HEK293 (cell line): ENCODE measurements around the gene S100P.

Experiments
- CTCF ChIA-PET: fragments of 350-600 bp; formaldehyde crosslinking; extraction: SDS; loops from one replicate; lab custom pipeline; 2021; ENCODE audit warnings: antibody characterized with exemption; lab: Yijun Ruan, JAX
- POLR2A ChIA-PET: fragments of 300-600 bp; formaldehyde crosslinking; extraction: SDS; loops from one replicate; lab custom pipeline; 2020; ENCODE audit warnings: antibody characterized with exemption, inconsistent platforms; lab: Yijun Ruan, JAX
- H3K27ac ChIP-seq: fragments of 200-500 bp; sonication (Bioruptor generic); 2 replicates; pipeline ENCODE4 v1.5.1; 2014; ENCODE audit warnings: low read depth, low read length, control low read depth, inconsistent platforms; ENCODE audit errors: extremely low read depth
- H3K36me3 ChIP-seq, 2 experiments: fragments of 200-500 bp in 1 of 2; sonication (Bioruptor generic) in 1 of 2; 1 replicate in 1 of 2; 2 replicates in 1 of 2; pipeline ENCODE4 v1.5.1; 2014 to 2017; ENCODE audit warnings: inconsistent platforms in 2 of 2, low read length in 2 of 2; ENCODE audit not compliant: control insufficient read depth in 2 of 2, insufficient read depth in 1 of 2
- H3K4me1 ChIP-seq: fragments of 200-500 bp; sonication (Bioruptor generic); 2 replicates; pipeline ENCODE4 v1.5.1; 2014; ENCODE audit warnings: mild to moderate bottlenecking, low read length, inconsistent platforms; ENCODE audit not compliant: control insufficient read depth, insufficient read depth
- H3K4me3 ChIP-seq: 2 replicates; pipeline ENCODE4 v1.5.1; 2011; ENCODE audit warnings: low read depth, mild to moderate bottlenecking, control low read depth, low read length, moderate library complexity
- H3K9me3 ChIP-seq: fragments of 200-500 bp; sonication (Bioruptor generic); 2 replicates; pipeline ENCODE4 v1.5.1; 2014; ENCODE audit warnings: low read depth, low read length, inconsistent platforms; ENCODE audit not compliant: control insufficient read depth, insufficient read depth
- GLI2 ChIP-seq: fragments of 450-650 bp; formaldehyde crosslinking; IDR thresholded peaks from 2 replicates; pipeline ENCODE4; 2017; ENCODE audit warnings: missing biosample characterization, missing genetic modification characterization, low read depth, borderline replicate concordance
- KLF10 ChIP-seq: fragments of 450-650 bp; IDR thresholded peaks from 2 replicates; pipeline ENCODE4 v1.5.1; 2018; ENCODE audit warnings: missing biosample characterization, mild to moderate bottlenecking, missing genetic modification characterization
- ZBTB8A ChIP-seq: fragments of 450-650 bp; formaldehyde crosslinking; IDR thresholded peaks from 2 replicates; pipeline ENCODE4 v1.5.1; 2016; ENCODE audit warnings: missing biosample characterization, missing genetic modification characterization
- ZFP41 ChIP-seq: fragments of 450-650 bp; formaldehyde crosslinking; IDR thresholded peaks from 2 replicates; pipeline ENCODE4 v1.5.1; 2016; ENCODE audit warnings: missing biosample characterization, missing genetic modification characterization, borderline replicate concordance
- ZNF155 ChIP-seq: fragments of 450-650 bp; formaldehyde crosslinking; IDR thresholded peaks from 2 replicates; pipeline ENCODE4 v1.5.1; 2016; ENCODE audit warnings: missing biosample characterization, missing genetic modification characterization
- ZNF174 ChIP-seq: fragments of 450-650 bp; formaldehyde crosslinking; IDR thresholded peaks from 2 replicates; pipeline ENCODE4 v1.5.0; 2017; ENCODE audit warnings: missing biosample characterization, mild to moderate bottlenecking, missing genetic modification characterization
- ZNF214 ChIP-seq: fragments of 450-650 bp; formaldehyde crosslinking; IDR thresholded peaks from 2 replicates; pipeline ENCODE4 v1.5.1; 2017; ENCODE audit warnings: missing biosample characterization, mild to moderate bottlenecking, missing genetic modification characterization, borderline replicate concordance
- ZNF324 ChIP-seq: fragments of 450-650 bp; formaldehyde crosslinking; IDR thresholded peaks from 2 replicates; pipeline ENCODE4 v1.5.1; 2016; ENCODE audit warnings: missing biosample characterization, missing genetic modification characterization
- ZNF354C ChIP-seq: fragments of 450-650 bp; formaldehyde crosslinking; IDR thresholded peaks from 2 replicates; pipeline ENCODE4 v1.5.1; 2016; ENCODE audit warnings: missing biosample characterization, missing genetic modification characterization, low read depth, borderline replicate concordance
- ZNF514 ChIP-seq: fragments of 450-650 bp; formaldehyde crosslinking; IDR thresholded peaks from 2 replicates; pipeline ENCODE4 v1.5.1; 2016; ENCODE audit warnings: missing biosample characterization, missing genetic modification characterization
- ZNF549 ChIP-seq: fragments of 450-650 bp; IDR thresholded peaks from 2 replicates; pipeline ENCODE4 v1.5.1; 2018; ENCODE audit warnings: missing biosample characterization, missing genetic modification characterization, mild to moderate bottlenecking, inconsistent platforms, moderate library complexity
- ZNF580 ChIP-seq: fragments of 450-650 bp; formaldehyde crosslinking; IDR thresholded peaks from 2 replicates; pipeline ENCODE4 v1.5.1; 2016; ENCODE audit warnings: missing biosample characterization, missing genetic modification characterization
- ZNF623 ChIP-seq: fragments of 450-650 bp; formaldehyde crosslinking; IDR thresholded peaks from 2 replicates; pipeline ENCODE4 v1.5.1; 2016; ENCODE audit warnings: missing biosample characterization, missing genetic modification characterization
- ZNF677 ChIP-seq: fragments of 450-650 bp; IDR thresholded peaks from 2 replicates; pipeline ENCODE4 v1.5.0; 2018; ENCODE audit warnings: missing biosample characterization, mild to moderate bottlenecking, missing genetic modification characterization, moderate library complexity

Gene S100P

GRCh38 chr4:6732441-6733357 is 39.0 kb downstream of the S100P start:
- H3K36me3 ChIP-seq: no peaks in the 10 kb centered on the region
- no peaks in the 10 kb centered on the region for H3K4me1 ChIP-seq
- POLR2A ChIA-PET: no interaction called here
- CTCF ChIA-PET: interaction anchor here (0.7 to 0.9 kb wide), 2 partner anchors 13 to 36 kb away, joined by 3 read pairs; no protein-coding TSS in a partner anchor
- H3K9me3 ChIP-seq: no peaks in the 10 kb centered on the region
- no peak for TF ChIP-seq ZNF549 (tag by site-specific recombination)
- TF ChIP-seq ZNF580 (tag by site-specific recombination): no peak
- TF ChIP-seq ZNF354C (tag by site-specific recombination): no peak
- TF ChIP-seq ZFP41 (tag by site-specific recombination): no peak
- no peak for TF ChIP-seq KLF10 (tag by site-specific recombination)
- TF ChIP-seq ZNF324: no peak
- H3K27ac ChIP-seq: no peak overlapping the region
- no peak overlapping the region for H3K4me3 ChIP-seq

GRCh38 chr4:6733358-6734164 is 39.9 kb downstream of the S100P start:
- TF ChIP-seq ZBTB8A (no peak), ZNF514 (tag by site-specific recombination) (no peak), ZNF623 (peak; percentile 34; the same call in 1 of the 2 replicates)
- no peaks in the 10 kb centered on the region for H3K9me3 ChIP-seq
- no peaks in the 10 kb centered on the region for H3K36me3 ChIP-seq
- ChIA-PET POLR2A (no interaction called here), CTCF (interaction anchor here (0.9 kb wide), 1 partner anchor 13 kb away, joined by 3 read pairs; no protein-coding TSS in a partner anchor)
- no peak overlapping the region for H3K27ac ChIP-seq
- no peaks in the 10 kb centered on the region for H3K4me1 ChIP-seq
- no peak overlapping the region for H3K4me3 ChIP-seq

- H3K4me3 ChIP-seq: no peak overlapping the region
- H3K27ac ChIP-seq: no peak overlapping the region
- no peaks in the 10 kb centered on the region for H3K4me1 ChIP-seq
- no peaks in the 10 kb centered on the region for H3K9me3 ChIP-seq
- ChIA-PET CTCF (interaction anchor here (0.5 to 0.7 kb wide), 2 partner anchors 13 to 139 kb away, joined by 3 read pairs; no protein-coding TSS in a partner anchor), POLR2A (no interaction called here)
- H3K36me3 ChIP-seq: no peaks in the 10 kb centered on the region
- TF ChIP-seq ZNF214 (tag by site-specific recombination) (no peak), ZNF155 (tag by site-specific recombination) (no peak), GLI2 (tag by site-specific recombination) (no peak)
Observed at GRCh38 chr4:6734165-6734786, 40.6 kb downstream of the S100P start.

GRCh38 chr4:6739920-6740319 is 46.2 kb downstream of the S100P start:
- Histone ChIP-seq H3K4me3 (no peak overlapping the region), H3K27ac (no peak overlapping the region), H3K36me3 (no peaks in the 10 kb centered on the region), H3K9me3 (no peaks in the 10 kb centered on the region)
- TF ChIP-seq ZNF677 (peak; percentile 65; the same call in 1 of the 2 replicates), ZNF174 (no peak)
- TF ChIP-seq, all 188 proteins: peak for 1
- H3K4me1 ChIP-seq: no peaks in the 10 kb centered on the region
- ChIA-PET CTCF (no interaction called here), POLR2A (no interaction called here)
